CD4-positive, alpha-beta T cell treated with Interleukin-12 subunit alpha and Interleukin-12 subunit beta, for 1 hour (primary cell): ENCODE data around the gene GLB1L2.

Source experiments
- DNase-seq: peaks from one replicate; pipeline ENCODE4 v3.0.0-alpha.2; 2020

The GLB1L2 gene

DNA sequence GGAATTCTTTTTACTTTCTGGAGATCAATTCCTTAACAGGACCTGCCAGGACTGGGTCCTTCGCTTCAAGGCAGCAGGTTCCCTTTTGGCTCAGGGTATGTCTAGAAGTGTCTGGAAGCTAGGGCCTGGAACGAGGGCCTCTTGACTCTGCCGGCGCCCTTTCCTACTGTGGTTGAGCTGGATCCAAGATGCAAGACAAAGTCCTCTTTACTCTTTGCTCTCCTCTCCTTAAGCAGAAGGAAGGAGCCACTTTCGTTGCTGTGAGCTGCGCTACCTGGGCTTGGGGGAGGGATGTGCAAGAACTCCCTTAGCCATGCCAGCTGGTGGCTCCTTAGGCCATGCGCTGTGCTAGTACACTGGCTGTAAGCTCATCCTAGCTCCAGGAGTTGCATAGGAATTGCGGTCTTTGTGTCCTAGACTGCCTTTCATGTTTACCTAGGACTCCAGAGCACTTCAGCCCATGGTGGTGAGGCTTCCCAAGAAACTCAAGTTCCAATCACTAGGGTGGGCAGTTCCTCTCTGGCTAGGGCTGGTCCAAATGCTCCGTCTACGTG lies 18.1 kb downstream of the GLB1L2 start:
- DNase-seq: no peak

DNA sequence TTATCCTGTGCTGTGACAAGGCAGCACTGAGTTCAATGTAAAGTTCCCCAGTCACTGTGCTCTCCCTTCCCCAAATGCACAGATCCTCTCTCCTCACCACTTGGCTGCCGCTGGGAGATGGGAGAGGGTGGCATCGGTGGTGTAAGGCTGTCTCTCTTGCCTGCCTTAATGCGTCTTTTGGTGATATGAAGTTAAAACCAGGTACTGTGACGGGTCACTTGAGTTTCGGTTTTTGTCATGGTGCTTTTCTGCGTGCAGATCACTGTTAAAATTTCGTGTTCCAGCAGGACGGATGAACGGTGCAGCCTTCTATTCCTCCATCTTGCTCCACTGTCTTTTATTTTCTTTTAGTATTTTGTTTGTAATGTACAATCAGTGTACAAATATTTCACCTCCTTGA lies 18.6 kb downstream of the GLB1L2 start:
- DNase-seq: no peak

DNA sequence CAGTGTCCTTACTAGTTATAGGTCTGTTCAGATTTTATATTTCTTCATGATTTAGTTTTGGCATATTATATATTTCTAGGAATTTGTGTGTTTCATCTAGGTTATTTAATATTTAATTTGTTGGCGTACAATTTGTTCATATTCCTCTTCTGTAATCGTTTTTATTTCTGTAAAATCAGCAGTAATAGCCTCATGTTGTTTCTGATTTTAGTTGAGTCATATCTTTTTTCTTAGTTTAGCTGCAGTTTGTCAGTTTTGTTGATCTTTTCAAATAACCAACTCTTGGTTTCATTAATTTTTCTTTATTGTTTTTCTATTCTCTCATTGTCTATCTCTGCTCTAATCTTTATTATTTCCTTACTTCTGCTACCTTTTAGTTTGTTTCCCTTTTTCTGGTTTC lies 20.3 kb downstream of the GLB1L2 start:
- no peak for DNase-seq

DNA sequence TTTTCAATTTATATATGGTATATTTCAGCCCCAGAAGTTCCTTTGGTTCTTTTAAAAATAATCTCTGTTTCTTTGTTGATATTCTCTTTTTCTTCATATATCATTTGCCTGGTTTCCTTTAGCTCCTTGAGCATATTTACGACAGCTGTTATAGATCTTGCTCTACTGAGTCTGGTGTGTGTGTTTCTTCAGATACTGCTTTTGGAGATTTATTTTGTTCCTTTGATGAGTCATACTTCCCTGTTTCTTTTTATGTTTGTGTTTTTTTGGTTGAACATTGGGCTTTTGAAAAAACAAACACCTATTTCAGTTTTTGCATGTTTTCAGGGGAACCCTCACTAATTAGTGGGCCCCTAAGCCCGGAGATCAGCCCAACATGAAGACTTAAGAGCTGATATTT lies 23.3 kb downstream of the GLB1L2 start:
- no peak for DNase-seq

DNA sequence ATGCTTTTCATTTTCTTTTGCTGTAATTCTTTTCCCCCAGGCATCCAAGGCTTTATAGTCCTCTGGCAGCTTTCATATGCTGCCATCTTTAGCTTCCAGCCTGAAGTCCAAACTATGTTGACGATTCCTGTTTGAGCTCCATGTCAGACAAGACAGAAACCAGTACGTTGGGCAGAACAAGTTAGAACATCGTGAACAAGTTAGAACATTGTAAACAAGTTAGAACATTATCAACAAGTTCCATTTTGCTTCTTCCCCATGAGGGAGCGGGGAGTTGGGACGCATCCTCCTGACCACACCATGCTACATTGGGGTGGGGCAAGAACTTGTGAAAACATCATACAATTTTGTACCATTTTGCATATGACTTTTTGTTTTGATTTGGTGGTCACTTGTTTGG lies 23.9 kb downstream of the GLB1L2 start:
- no peak for DNase-seq

DNA sequence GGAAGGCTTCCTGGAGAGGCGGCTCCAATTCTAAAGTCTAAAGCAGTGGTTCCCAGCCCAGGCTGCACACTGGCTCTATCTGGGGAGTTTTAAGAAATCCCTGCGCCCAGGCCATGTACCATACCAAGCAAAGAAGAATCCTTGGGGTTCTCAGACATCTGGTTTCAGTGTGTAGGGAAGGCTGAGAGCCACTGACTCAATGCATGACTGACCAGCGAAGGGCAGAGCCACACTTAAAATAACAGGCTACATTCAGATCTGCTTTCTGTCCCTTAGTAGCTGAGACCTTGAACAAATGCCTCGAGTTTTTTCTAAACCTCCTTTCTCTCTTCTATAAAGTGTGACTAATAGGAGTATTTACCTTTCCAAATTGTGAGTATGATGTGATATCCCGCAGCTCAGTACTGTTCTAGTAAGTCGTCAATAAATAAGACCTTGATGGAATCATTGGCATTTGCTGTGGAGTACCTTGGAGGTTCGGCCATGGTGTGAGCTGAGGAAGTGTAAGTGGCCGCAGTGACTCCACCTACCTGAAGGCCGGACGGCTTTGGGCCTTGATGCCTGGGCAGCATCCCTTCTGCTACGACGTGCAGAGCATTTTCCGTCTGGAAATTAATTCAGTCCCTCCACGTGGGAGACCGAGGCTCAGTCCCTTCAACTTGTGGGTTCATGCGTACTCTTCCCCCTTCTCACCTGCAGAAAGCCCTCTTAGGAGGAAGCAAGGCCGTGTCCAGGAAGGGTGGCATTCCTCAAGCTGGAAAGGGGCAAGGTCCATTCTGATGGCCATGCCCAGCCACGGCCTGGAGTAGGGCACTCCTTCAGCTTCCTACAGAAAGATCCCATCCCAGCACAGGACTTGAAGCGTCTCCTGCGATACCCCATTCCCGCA lies 25.1 kb downstream of the GLB1L2 start:
- no peak for DNase-seq

DNA sequence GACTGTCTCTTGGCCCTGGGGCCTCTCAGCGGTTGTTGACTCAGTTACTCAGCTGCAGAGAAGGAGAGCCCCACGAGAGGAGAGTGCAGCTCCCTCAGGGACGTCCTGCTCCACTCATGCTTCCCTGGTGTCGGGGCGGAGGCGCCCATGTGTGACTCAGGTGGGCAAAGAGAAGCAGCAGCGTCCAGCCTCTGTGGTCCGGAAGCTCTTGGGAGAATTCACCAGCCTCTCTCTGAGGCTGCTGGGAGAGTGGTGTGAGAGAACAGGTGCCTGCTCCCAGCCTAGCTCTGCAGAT lies 25.7 kb downstream of the GLB1L2 start:
- no peak for DNase-seq

DNA sequence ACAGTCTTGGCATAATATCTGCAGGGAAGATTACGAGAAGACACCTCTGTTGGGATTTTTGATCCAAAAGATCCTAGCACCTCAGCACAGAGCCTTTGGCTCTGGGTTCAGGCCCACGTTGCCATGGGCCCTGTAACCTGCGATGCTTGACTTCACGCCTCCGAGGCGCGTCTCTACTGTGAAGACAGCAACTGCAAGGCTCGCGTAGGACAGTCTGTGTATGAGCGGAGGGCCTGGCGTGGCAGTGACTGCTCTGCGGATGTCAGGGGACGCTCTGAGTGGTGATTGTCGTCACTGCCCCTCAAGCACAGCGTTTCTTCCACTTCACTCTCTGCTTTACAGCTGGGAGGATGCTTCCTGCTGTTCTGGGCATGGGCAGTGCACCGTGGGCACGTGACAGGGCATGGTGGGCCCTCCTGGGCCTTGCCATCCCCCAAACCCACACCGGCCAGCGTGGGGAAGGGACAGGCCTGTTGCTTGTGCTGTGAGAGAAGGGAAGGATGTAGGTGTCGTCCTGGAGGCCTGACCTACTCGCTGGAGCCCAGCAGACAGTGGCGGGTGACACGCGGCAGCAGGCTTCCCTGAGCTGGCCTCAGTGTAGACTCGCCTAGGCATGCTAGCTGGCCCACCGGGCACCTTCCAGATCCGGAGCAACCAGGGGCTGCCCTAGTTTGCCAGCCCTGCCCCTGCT lies 26.5 kb downstream of the GLB1L2 start:
- DNase-seq: no peak

DNA sequence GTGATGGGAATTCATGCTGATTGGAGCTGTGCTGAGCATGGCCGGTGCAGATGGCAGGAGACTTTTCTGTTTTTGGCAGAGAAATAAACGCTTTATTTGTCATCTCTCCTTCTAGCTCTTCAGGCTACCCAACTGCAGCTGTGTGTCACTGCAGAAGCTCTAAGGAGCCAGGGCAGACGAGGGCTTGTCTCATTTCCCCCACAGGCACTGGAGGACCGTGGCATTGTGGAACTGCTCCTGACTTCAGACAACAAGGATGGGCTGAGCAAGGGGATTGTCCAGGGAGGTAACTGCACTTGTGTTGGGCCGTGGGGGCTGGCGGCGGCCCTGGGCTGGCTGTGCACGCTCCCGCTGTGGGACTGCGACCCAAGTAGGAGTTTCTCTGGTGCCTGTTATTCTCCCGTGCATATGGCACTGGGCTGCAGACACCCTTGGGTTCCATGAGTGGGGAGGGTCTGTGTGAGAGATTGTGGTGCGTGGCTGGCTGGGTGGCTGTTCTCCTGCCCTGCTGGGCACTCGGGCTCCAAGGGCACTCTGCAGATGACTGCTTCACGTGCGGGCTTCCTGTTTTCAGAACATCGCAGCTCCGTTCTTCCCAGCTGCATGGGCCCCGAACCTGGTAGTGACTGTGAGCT lies 27.2 kb downstream of the GLB1L2 start:
- DNase-seq: no peak

DNA sequence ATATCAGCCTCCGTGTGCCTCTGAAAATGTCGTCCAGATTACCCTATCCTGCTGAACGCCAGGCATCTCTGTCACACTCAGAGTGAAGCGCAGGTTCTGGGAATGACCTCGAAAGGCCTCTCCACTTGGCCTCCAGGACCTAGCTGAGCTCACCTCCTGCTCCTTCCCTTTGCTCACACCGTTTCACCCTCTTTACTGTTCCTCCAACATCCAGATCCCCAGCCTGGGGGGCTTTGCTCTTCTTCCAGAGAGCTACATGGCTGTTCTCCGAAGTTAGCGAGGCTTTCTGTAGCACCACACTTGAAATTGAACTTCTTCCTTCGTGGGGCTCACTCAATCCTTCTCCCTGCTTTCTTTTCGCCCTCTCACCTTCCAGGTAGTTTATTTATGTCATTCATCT lies 27.9 kb downstream of the GLB1L2 start:
- no peak for DNase-seq

DNA sequence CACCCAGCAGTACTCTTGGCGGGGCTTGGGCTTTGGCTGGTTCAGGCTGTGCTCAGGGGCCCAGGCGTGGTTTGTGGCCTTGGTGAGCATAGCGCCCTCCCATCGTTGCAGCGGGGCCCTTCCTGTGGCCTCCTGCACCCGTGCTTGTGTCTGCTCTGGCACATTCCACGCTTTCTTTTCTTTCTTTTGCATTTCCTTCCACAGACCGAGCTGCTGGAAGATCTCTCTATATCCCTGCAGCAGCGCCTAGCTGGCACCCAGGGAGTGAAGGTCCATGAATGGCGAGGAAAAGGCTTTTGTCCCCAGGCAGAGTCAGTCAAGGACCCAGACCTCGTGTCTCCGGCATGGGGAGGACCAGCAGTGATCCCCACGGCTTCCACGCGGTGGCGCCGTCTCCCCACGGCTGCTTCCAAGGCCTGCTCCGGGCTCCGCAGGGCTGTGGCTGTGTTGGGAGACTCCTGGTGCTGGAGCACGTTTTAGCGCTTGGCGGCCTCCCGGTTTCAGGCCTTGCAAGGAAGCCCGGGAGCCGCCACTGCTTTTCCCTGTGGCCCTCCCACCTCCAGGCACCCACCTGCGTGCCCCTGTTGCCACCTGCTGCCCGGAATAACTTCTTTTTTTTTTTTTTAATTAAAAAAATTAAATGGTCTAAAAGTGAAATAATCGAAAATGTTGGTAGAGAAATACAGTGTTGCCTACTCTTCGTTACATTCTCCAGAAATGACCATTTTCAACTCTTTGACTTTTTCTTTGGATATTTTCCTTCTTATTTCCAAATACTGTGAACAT lies 28.5 kb downstream of the GLB1L2 start:
- DNase-seq: peak; percentile 73

DNA sequence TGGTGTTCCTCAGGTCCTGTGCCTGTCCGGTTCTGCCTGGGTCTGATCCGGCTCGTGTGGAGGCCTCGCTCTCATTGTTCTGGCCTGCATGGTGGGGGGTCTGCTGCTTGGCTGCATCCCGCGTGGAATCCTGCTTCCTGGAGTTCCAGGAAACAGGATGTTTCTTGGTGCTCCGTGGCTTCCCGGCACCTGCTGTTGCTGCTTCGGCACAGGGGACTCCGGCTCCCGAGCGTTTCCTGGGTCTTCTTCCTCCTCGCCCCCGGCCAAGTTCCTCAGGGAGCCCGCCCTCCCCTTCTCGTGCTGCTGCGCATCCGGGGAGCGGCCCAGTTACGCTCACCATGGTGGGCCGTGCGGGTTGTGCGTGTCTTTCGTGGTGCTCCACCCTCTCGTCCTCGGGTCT lies 29.9 kb downstream of the GLB1L2 start:
- no peak for DNase-seq

DNA sequence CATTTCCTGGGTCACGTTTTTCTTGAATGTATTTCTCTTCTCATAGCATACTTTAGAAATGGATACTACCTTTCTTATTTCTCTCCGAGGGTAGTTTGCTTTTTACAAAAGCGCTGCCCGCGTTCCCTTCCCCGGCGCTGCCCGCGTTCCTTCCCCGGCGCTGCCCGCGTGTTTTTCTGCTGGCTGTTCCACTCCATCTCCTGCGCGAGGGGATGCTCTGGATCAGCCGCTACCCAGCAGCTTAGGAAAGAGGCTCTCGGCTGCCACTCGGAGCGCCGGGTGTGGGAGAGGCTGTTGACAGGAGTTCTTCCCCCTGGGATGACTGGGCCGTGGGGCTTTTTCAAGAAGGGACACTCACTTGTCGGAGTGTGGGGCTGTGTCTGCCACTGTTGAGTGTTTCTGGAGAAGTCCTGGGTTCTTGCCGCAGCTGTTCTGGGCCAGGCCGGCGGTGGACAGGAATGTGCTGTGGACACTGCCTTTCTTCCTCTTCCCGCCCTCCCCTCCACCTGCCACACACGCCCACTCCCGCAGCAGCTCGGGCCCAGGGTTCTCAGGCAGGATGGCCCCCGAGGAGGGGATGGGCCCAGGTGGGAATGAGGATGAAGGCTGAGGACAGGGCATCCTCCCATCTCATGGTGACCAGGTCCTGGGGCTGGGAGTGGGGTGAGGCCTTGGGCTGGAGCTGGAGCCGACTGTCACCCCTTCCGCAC lies 30.6 kb downstream of the GLB1L2 start:
- DNase-seq: no peak

DNA sequence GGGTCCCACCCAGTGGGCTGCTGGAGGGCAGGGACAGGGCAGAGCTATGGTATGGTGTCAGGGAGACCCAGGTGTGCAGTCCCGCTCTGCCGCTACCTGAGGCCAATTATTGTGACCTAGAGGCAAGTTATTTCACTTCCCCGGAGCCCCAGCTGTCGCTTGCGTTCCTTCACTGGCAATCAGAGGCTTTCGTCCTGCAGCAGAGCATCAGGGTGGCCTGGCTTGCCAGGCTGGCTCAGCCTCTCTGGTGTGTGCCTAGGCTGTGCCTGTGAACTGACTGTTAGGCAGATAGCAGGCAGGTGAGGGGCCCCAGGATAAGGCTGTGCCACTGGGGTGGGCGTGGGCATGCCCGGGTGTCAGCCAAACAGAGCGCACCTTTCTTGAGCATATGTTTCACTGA lies 31.4 kb downstream of the GLB1L2 start:
- no peak for DNase-seq

DNA sequence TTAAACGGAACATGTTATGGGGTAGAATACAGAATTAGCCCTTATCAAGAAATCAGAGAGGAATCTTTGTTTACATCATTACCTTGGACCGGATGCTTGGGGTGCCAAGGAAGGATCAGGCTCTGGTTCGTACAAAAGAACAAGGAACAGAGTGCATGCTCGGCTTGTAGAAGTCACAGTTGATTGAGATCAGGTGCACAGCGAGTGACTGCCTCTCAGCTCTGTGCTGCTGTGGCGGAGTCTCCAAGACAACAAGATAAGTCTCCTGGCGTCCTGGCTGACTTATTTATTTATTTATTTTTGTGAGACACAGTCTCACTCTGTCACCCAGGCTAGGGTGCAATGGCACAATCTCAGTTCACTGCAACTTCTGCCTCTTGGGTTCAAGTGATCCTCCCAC lies 31.8 kb downstream of the GLB1L2 start:
- DNase-seq: no peak

DNA sequence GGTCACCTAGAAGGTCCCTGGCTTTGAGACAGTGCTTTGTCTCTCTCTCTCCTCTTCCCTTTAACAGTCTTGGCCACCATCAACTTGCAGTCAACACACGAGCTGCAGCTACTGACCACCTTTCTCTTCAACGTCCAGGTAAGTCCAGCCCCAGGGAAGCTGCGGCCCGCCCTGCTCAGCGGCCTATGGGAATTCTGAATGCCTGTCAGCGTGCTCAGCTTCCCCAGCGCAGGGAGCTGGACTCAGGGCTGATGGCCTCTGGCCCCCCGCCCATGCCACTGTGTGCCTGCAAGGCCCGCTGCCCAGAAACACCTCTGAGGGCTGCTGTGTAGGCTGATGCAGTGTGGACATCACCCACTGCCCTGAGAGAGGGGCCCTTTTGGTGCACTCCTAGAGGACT lies 32.5 kb downstream of the GLB1L2 start:
- no peak for DNase-seq

DNA sequence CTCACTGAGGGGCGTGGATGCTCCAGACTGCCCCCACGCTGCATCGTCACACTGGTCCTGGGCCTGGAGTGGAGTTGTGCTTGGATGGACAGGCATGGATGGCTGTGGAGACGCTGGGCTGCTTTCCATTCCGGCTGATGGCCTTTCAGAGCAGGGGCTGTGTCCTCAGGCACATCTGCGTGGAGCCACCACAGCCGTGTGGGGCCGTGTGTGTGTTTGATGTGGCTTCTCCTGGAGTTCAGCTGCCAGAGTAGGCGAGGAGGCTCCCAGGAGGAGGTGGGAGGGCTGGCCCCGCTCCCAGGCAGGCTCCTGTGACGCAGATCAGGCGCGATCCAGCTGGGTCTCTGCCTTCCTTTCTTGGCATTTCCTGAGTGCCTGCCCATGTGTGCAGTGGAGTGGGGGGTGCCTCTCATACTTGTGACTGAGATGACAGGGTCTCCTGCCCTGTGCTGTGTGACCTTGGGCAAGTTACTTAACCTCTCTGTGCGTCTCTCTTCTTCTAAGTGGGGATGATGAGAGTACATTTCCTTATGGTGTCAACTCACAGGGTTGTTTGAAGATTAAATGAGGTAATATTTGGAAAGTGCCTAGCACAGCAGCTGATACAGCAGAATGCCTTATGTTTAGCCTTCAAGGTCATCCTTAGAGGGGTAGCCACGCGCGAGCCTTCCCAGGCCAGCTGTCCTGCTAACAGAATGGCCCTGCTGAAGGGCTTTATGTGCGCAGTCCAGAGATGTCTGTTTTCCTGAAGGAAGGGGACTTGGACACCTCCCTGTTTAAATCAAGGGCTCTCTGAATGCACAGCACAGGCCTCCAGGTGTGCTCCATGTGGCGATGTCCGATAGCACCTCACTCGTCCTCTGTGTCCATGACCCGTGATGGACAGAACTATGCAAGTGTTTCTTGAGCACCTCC lies 33.5 kb downstream of the GLB1L2 start:
- no peak for DNase-seq

DNA sequence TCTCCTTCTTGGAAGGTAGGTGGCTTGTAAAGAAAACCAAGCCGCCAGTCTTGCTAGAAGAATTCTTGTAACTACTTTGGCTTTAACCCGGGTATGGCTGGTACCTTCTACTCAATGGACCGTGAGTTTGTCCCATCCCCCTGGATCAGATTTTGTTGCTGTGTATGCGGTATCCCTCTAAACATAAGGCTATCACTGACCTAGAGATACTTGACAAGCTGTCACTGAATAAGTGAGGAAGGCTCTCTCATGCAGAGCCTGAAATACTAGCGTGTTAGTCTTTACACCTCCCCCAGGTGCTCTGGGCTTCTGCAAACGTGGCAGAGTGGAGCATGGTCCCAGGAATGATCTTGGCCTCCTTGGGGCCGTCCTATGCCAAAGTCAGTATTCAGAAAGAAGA lies 34.5 kb downstream of the GLB1L2 start:
- no peak for DNase-seq

DNA sequence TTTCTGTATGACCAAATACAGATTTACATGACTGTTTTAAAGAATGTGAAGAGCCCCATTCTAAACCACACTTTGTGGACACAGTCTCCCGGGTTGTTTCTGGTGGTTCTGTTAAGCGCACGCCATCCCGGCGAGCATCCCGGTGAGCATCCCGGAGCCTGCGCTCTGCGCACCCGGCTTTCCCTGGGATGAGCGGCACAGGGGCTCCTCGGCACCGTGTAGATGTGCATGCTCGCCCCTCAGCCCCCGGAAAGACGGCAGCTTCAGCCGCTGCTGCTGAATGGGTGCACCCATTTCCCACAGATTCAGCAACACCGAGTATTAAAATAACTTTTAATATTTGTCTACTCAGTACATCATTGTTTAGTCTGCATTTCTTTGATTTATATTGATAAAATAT lies 36.0 kb downstream of the GLB1L2 start:
- DNase-seq: no peak

DNA sequence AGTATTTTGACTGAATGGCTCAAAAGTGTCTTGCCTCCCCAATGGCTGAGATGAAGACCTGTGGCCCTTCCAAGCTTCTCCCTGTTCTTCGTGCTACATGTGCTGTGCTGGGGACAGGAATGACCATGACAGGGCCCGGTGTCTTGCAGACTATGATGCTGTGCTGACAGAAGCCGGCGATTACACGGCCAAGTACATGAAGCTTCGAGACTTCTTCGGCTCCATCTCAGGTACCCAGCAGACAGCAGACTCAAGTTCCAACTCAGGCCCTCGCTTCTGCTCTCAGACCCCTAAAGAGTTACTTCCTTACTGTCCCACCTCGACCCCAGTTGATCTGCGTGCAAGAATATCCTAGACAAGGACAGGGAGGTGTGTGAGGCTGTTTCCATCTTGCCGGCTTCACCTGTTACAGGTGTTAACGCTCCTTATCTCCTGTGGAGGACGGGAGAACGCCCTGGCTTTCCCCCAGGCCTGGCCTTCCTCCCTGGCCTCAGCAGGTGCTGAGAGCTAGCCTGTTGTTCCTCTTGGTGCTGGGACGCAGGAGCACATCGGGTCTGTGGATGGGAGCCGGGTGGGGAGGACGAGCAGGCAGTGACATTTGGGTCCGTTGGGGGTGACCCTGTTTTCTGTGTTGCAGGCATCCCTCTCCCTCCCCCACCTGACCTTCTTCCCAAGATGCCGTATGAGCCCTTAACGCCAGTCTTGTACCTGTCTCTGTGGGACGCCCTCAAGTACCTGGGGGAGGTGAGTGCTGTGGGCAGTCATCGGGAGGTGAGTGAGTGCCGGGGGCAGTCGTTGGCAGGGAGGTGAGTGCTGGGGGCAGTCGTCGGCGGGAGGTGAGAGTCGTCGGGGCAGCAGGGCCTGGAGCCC lies 38.1 kb downstream of the GLB1L2 start:
- no peak for DNase-seq
